HepG2 (cell line): Measurements from ENCODE around the gene KRTAP5-6.

Source experiments
- CREB1 ChIP-seq, 2 experiments: fragments of 450-650 bp in 1 of 2; IDR thresholded peaks; 2 replicates each; pipeline ENCODE4 v1.6.1; 2016 to 2017; ENCODE audit warnings: control low read depth in 1 of 2, mild to moderate bottlenecking in 1 of 2, missing compliant biosample characterization in 1 of 2, missing genetic modification characterization in 1 of 2
- EZH2 ChIP-seq: conservative IDR thresholded peaks from 2 replicates; pipeline ENCODE4 v1.6.1; 2012; ENCODE audit warnings: mild to moderate bottlenecking, low read depth, low read length, moderate library complexity
- FOXA3 ChIP-seq: IDR thresholded peaks from 2 replicates; pipeline ENCODE4 v1.6.1; 2016; ENCODE audit warnings: missing genetic modification reagents, missing compliant biosample characterization
- HDAC1 ChIP-seq: sonication (generic); formaldehyde crosslinking; IDR thresholded peaks from 2 replicates; pipeline ENCODE4 v1.5.1; 2020; ENCODE audit warnings: mild to moderate bottlenecking, missing genetic modification reagents
- KLF15 ChIP-seq: sonication (generic); formaldehyde crosslinking; IDR thresholded peaks from 2 replicates; pipeline ENCODE4 v1.8.1; 2023; ENCODE audit warnings: borderline replicate concordance, mild to moderate bottlenecking, inconsistent platforms, missing genetic modification reagents, mixed read lengths
- MAX ChIP-seq: IDR thresholded peaks from 2 replicates; pipeline ENCODE4 v1.6.1; 2012; ENCODE audit warnings: inconsistent platforms
- POLR2A ChIP-seq, 2 experiments: IDR thresholded peaks; 2 replicates each; pipeline ENCODE4 v1.6.1; 2011; ENCODE audit warnings: low read depth in 2 of 2, low read length in 2 of 2, mild to moderate bottlenecking in 1 of 2, moderate library complexity in 1 of 2; ENCODE audit not compliant: insufficient read depth in 1 of 2
- SMARCC2 ChIP-seq: fragments of 450-650 bp; IDR thresholded peaks from 2 replicates; pipeline ENCODE4 v1.6.1; 2017; ENCODE audit warnings: antibody characterized with exemption, mild to moderate bottlenecking
- ZFX ChIP-seq: sonication (generic); formaldehyde crosslinking; IDR thresholded peaks from 2 replicates; pipeline ENCODE4 v1.4.0; 2020; ENCODE audit warnings: mild to moderate bottlenecking, low read depth, missing genetic modification reagents, moderate library complexity
- ZNF354B ChIP-seq: sonication (generic); formaldehyde crosslinking; IDR thresholded peaks from 2 replicates; pipeline ENCODE4 v1.8.0; 2022; ENCODE audit warnings: mild to moderate bottlenecking, missing genetic modification reagents

- no peak for TF ChIP-seq POLR2A (IDR thresholded peaks at IDR 0.05; ENCODE audit: insufficient read depth in 1 of 2, low read depth in 2 of 2, low read length in 2 of 2)
- TF ChIP-seq ZFX (CRISPR knock-in tag), result no peak
- TF ChIP-seq CREB1 (IDR thresholded peaks at IDR 0.05), result no peak
- no peak for TF ChIP-seq CREB1 (CRISPR knock-in tag; IDR thresholded peaks at IDR 0.05)
- no peak for TF ChIP-seq EZH2
- no peak for TF ChIP-seq FOXA3 (CRISPR knock-in tag)
- no peak for TF ChIP-seq ZNF354B
- TF ChIP-seq MAX, result no peak
- no peak for TF ChIP-seq KLF15
- no peak for TF ChIP-seq SMARCC2
- no peak for TF ChIP-seq HDAC1 (CRISPR knock-in tag)
These were observed 46.7 kb downstream of the KRTAP5-6 start for GRCh38 chr11:1743585-1744136.
